Transverse colon (tissue), 4 donors: ENCODE measurements around the gene GIPC1.

ENCODE experiments used
- CTCF ChIP-seq, 5 experiments: fragments of 200-600 bp in 3 of 5; fragments of 450-650 bp in 2 of 5; sonication (generic) in 3 of 5; IDR thresholded peaks; 1 replicate in 2 of 5; 2 replicates in 3 of 5; pipeline ENCODE4 v1.5.1; 2016 to 2017; ENCODE audit warnings: antibody characterized with exemption in 5 of 5, inconsistent platforms in 3 of 5, mild to moderate bottlenecking in 2 of 5, moderate library complexity in 1 of 5
- POLR2A ChIP-seq: fragments of 450-650 bp; IDR thresholded peaks from one replicate; pipeline ENCODE4 v1.6.1; 2016; ENCODE audit warnings: antibody characterized with exemption, mild to moderate bottlenecking, moderate library complexity
- POLR2AphosphoS5 ChIP-seq, 3 donors: sonication (generic); formaldehyde crosslinking; IDR thresholded peaks; one replicate each; pipeline ENCODE4 v1.6.1; 2016; ENCODE audit warnings: antibody characterized with exemption in 3 of 3

GRCh38 chr19:14526423-14526822 lies 30.5 kb upstream of the GIPC1 start:
- TF ChIP-seq POLR2A (no peak), POLR2AphosphoS5 (IDR thresholded peaks at IDR 0.05) (no peak), CTCF (IDR thresholded peaks at IDR 0.05) (no peak)
